Measurements from ENCODE around the gene HVCN1.
A peak's percentile ranks its signal among the peaks of the same experiment; 100 is the strongest.

HVCN1 gene

DNA sequence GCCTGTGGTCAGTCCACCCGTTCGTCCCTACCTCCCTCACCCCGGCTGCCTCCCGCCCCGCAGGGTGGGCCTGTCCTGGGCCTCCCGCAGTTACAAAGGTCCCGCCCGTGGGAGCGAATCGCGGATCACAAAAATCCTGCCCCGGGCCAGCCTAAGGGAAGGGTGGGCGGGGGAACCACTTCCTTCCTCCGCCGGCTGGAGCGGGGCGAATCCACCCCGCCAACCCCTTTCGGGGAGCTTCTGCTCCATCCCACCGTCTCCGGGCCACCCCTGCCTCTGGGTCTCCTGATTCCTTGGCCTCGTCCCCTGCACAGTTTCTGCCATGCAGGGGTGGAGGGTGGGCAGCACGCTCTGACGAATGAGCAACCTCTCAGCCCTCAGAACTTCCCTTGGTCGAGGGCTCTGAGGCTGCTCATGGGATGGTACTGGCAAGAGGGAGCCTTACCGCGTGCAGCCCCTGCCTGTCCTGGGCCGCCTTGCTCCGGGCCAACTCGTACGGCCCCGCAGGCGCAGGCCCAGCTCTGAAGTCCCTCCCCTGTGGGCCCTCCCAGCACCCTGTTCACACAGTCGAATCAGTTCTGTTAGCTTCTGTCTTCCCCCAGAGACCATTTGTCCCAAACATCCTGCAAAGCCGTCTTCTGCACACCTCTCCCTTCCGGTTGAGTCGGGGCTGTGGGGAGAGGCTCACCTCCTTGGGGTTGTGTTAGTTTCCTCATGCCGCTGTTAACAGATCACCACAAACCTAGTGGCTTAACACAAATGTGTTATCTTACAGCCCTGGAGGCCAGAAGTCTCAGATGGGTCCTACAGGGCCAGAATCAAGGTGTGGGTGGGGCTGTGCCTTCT, 589 bp upstream of the HVCN1 start:
- CTCF ChIA-PET, result no interaction called here
- Histone ChIP-seq H3K4me1 (ENCODE audit: control insufficient read depth, insufficient read depth, low read length) (no peaks in the 10 kb centered on the region; the same call in 1 of the 2 replicates), H3K4me3 (ENCODE audit: low read depth, low read length) (peak overlapping the region; percentile 27), H3K9me3 (ENCODE audit: control insufficient read depth, insufficient read depth, low read depth, low read length) (no peaks in the 10 kb centered on the region), H3K36me3 (ENCODE audit: control insufficient read depth in 2 of 2, insufficient read depth in 1 of 2, low read length in 2 of 2) (no peaks in the 10 kb centered on the region), H3K27ac (ENCODE audit: extremely low read depth, low read depth, low read length) (no peak overlapping the region)
- TF ChIP-seq ZNF121 (tag by site-specific recombination; IDR thresholded peaks at IDR 0.05) (0 out of 2 replicates have a peak, but pooled peaks have one; percentile 21), EGR2 (tag by site-specific recombination; IDR thresholded peaks at IDR 0.05; ENCODE audit: low read depth) (0 out of 2 replicates have a peak, but pooled peaks have one; percentile 25), MEIS1 (CRISPR knock-in tag; IDR thresholded peaks at IDR 0.05; ENCODE audit: borderline replicate concordance) (no peak), SP2 (tag by site-specific recombination; IDR thresholded peaks at IDR 0.05) (peak; percentile 60), ZFP69B (tag by site-specific recombination; IDR thresholded peaks at IDR 0.05) (0 out of 2 replicates have a peak, but pooled peaks have one; percentile 25), ZXDB (tag by site-specific recombination; IDR thresholded peaks at IDR 0.05) (peak; percentile 30; the same call in 1 of the 2 replicates), BCL11A (tag by site-specific recombination; IDR thresholded peaks at IDR 0.05; ENCODE audit: low read depth) (no peak), ZNF600 (tag by site-specific recombination; IDR thresholded peaks at IDR 0.05) (0 out of 2 replicates have a peak, but pooled peaks have one; percentile 12), ZBTB20 (tag by site-specific recombination; IDR thresholded peaks at IDR 0.05) (peak; percentile 54), ZFP41 (tag by site-specific recombination; IDR thresholded peaks at IDR 0.05; ENCODE audit: borderline replicate concordance) (no peak), GLIS2 (tag by site-specific recombination; IDR thresholded peaks at IDR 0.05) (peak; percentile 41), ZNF335 (tag by site-specific recombination; conservative IDR thresholded peaks at IDR 0.05) (peak; percentile 36), GLIS1 (tag by site-specific recombination; IDR thresholded peaks at IDR 0.05) (0 out of 2 replicates have a peak, but pooled peaks have one; percentile 8), ZFHX2 (tag by site-specific recombination; conservative IDR thresholded peaks at IDR 0.05) (peak; percentile 40; the same call in 1 of the 2 replicates), ZNF510 (tag by site-specific recombination; IDR thresholded peaks at IDR 0.05; ENCODE audit: insufficient replicate concordance) (no peak), ZNF423 (tag by site-specific recombination; IDR thresholded peaks at IDR 0.05) (no peak), ZNF2 (tag by site-specific recombination; IDR thresholded peaks at IDR 0.05) (no peak), ZNF292 (tag by site-specific recombination; IDR thresholded peaks at IDR 0.05; ENCODE audit: borderline replicate concordance, low read depth) (no peak), ZBTB17 (tag by site-specific recombination; IDR thresholded peaks at IDR 0.05) (no peak)
- TF ChIP-seq, protein P1, sequence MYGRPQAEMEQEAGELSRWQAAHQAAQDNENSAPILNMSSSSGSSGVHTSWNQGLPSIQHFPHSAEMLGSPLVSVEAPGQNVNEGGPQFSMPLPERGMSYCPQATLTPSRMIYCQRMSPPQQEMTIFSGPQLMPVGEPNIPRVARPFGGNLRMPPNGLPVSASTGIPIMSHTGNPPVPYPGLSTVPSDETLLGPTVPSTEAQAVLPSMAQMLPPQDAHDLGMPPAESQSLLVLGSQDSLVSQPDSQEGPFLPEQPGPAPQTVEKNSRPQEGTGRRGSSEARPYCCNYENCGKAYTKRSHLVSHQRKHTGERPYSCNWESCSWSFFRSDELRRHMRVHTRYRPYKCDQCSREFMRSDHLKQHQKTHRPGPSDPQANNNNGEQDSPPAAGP (tag by site-specific recombination; IDR thresholded peaks at IDR 0.05), result 0 out of 2 replicates have a peak, but pooled peaks have one; percentile 12
- TF ChIP-seq, protein P2, sequence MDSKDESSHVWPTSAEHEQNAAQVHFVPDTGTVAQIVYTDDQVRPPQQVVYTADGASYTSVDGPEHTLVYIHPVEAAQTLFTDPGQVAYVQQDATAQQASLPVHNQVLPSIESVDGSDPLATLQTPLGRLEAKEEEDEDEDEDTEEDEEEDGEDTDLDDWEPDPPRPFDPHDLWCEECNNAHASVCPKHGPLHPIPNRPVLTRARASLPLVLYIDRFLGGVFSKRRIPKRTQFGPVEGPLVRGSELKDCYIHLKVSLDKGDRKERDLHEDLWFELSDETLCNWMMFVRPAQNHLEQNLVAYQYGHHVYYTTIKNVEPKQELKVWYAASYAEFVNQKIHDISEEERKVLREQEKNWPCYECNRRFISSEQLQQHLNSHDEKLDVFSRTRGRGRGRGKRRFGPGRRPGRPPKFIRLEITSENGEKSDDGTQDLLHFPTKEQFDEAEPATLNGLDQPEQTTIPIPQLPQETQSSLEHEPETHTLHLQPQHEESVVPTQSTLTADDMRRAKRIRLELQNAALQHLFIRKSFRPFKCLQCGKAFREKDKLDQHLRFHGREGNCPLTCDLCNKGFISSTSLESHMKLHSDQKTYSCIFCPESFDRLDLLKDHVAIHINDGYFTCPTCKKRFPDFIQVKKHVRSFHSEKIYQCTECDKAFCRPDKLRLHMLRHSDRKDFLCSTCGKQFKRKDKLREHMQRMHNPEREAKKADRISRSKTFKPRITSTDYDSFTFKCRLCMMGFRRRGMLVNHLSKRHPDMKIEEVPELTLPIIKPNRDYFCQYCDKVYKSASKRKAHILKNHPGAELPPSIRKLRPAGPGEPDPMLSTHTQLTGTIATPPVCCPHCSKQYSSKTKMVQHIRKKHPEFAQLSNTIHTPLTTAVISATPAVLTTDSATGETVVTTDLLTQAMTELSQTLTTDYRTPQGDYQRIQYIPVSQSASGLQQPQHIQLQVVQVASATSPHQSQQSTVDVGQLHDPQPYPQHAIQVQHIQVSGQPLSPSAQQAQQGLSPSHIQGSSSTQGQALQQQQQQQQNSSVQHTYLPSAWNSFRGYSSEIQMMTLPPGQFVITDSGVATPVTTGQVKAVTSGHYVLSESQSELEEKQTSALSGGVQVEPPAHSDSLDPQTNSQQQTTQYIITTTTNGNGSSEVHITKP (tag by site-specific recombination; IDR thresholded peaks at IDR 0.05), result peak; percentile 92
- TF ChIP-seq, protein P3, sequence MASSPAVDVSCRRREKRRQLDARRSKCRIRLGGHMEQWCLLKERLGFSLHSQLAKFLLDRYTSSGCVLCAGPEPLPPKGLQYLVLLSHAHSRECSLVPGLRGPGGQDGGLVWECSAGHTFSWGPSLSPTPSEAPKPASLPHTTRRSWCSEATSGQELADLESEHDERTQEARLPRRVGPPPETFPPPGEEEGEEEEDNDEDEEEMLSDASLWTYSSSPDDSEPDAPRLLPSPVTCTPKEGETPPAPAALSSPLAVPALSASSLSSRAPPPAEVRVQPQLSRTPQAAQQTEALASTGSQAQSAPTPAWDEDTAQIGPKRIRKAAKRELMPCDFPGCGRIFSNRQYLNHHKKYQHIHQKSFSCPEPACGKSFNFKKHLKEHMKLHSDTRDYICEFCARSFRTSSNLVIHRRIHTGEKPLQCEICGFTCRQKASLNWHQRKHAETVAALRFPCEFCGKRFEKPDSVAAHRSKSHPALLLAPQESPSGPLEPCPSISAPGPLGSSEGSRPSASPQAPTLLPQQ (tag by site-specific recombination; IDR thresholded peaks at IDR 0.05), result no peak
- TF ChIP-seq, protein P4, sequence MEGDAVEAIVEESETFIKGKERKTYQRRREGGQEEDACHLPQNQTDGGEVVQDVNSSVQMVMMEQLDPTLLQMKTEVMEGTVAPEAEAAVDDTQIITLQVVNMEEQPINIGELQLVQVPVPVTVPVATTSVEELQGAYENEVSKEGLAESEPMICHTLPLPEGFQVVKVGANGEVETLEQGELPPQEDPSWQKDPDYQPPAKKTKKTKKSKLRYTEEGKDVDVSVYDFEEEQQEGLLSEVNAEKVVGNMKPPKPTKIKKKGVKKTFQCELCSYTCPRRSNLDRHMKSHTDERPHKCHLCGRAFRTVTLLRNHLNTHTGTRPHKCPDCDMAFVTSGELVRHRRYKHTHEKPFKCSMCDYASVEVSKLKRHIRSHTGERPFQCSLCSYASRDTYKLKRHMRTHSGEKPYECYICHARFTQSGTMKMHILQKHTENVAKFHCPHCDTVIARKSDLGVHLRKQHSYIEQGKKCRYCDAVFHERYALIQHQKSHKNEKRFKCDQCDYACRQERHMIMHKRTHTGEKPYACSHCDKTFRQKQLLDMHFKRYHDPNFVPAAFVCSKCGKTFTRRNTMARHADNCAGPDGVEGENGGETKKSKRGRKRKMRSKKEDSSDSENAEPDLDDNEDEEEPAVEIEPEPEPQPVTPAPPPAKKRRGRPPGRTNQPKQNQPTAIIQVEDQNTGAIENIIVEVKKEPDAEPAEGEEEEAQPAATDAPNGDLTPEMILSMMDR (tag by site-specific recombination; IDR thresholded peaks at IDR 0.05), result no peak
- POLR2A ChIA-PET, result no interaction called here
